Activated CD4-positive, CD25-positive, alpha-beta regulatory T cell (primary cell): ENCODE results near the gene TMEM158.

Source experiments
- DNase-seq, 4 experiments: peaks; one replicate each; lab custom pipeline; 2025; lab: John Stamatoyannopoulos, UW

Gene TMEM158

GRCh38 chr3:45232521-45232920, 6.4 kb upstream of the TMEM158 start:
- DNase-seq: no peak

- DNase-seq: no peak
Measured at GRCh38 chr3:45227946-45228345, 1.9 kb upstream of the TMEM158 start.

- no peak for DNase-seq
Measured at GRCh38 chr3:45227071-45227820, 1.2 kb upstream of the TMEM158 start.

- peak in 2 of 4 experiments; percentile 6 to 9 for DNase-seq
Measured at GRCh38 chr3:45225465-45226205, 452 bp downstream of the TMEM158 start.

- no peak for DNase-seq
Measured at GRCh38 chr3:45224824-45225464, 1.1 kb downstream of the TMEM158 start.

GRCh38 chr3:45223889-45224727, 2.0 kb downstream of the TMEM158 start:
- DNase-seq: no peak

- no peak for DNase-seq
Measured at GRCh38 chr3:45219694-45220093, 6.4 kb downstream of the TMEM158 start.

GRCh38 chr3:45218578-45219390, 7.3 kb downstream of the TMEM158 start:
- no peak for DNase-seq

- DNase-seq: no peak
Measured at GRCh38 chr3:45216021-45216609, 10.0 kb downstream of the TMEM158 start.

GRCh38 chr3:45215466-45215865, 10.6 kb downstream of the TMEM158 start:
- DNase-seq: no peak

GRCh38 chr3:45214061-45214680, 11.9 kb downstream of the TMEM158 start:
- no peak for DNase-seq

- DNase-seq: no peak
Measured at GRCh38 chr3:45212095-45212468, 14.0 kb downstream of the TMEM158 start.

- no peak for DNase-seq
Measured at GRCh38 chr3:45211466-45212094, 14.5 kb downstream of the TMEM158 start.

- DNase-seq: peak; percentile 53 to 72 (median 66)
Measured at GRCh38 chr3:45210308-45211041, 15.6 kb downstream of the TMEM158 start.

GRCh38 chr3:45209526-45209925, 16.6 kb downstream of the TMEM158 start:
- DNase-seq: no peak

GRCh38 chr3:45208586-45208985, 17.5 kb downstream of the TMEM158 start:
- DNase-seq: no peak

- no peak for DNase-seq
Measured at GRCh38 chr3:45207446-45207845, 18.6 kb downstream of the TMEM158 start.

GRCh38 chr3:45205126-45205525, 21.0 kb downstream of the TMEM158 start:
- no peak for DNase-seq

GRCh38 chr3:45204136-45204535, 22.0 kb downstream of the TMEM158 start:
- no peak for DNase-seq
